Skeletal muscle tissue (tissue), 4 donors: ENCODE measurements around the gene GH2. TPM values are rescaled to one million over a fixed set of nuclear protein-coding genes. Genes with fewer than 3 reads are reported as not detected.
A peak's percentile ranks its signal among the peaks of the same experiment; 100 is the strongest.
"Not testable (repeated sequence)": the region's sequence is repeated elsewhere in the genome, so short reads cannot be mapped to it uniquely, and the experiment has no call there.

Experiments used
- H3K27ac ChIP-seq: one replicate; pipeline ENCODE4 v1.7.0; 2013; ENCODE audit warnings: mild to moderate bottlenecking, low read depth, low read length, inconsistent platforms
- H3K27me3 ChIP-seq, 3 donors: one replicate each; pipeline ENCODE4 v1.7.0; 2013; ENCODE audit warnings: low read length in 3 of 3; ENCODE audit not compliant: control insufficient read depth in 3 of 3, insufficient read depth in 3 of 3
- H3K36me3 ChIP-seq, 3 donors: one replicate each; pipeline ENCODE4 v1.7.0; 2013; ENCODE audit warnings: low read length in 3 of 3; ENCODE audit not compliant: control insufficient read depth in 3 of 3, insufficient read depth in 3 of 3
- H3K4me1 ChIP-seq, 3 donors: one replicate each; pipeline ENCODE4 v1.7.0; 2013; ENCODE audit warnings: low read length in 3 of 3, mild to moderate bottlenecking in 3 of 3; ENCODE audit not compliant: control insufficient read depth in 3 of 3, insufficient read depth in 3 of 3
- H3K4me3 ChIP-seq, 3 donors: one replicate each; pipeline ENCODE4 v1.7.0; 2013; ENCODE audit warnings: low read length in 3 of 3
- H3K9ac ChIP-seq, 3 donors: one replicate each; pipeline ENCODE4 v1.7.0; 2013; ENCODE audit warnings: low read length in 3 of 3, mild to moderate bottlenecking in 3 of 3, moderate library complexity in 2 of 3, low read depth in 1 of 3
- H3K9me3 ChIP-seq, 3 donors: one replicate each; pipeline ENCODE4 v1.7.0; 2013; ENCODE audit warnings: low read length in 3 of 3; ENCODE audit not compliant: control insufficient read depth in 3 of 3
- total RNA-seq: library from RNA; depleted of rRNA; stranded (reverse); fragments of >200 nt; gene quantifications from one replicate; pipeline ENCODE4 v1.2.3, GENCODE V29; 2014
- donor health status: Osteomylitis.

Gene GH2
- total RNA-seq, 1 donor from 2014 or later, result not detected

DNA sequence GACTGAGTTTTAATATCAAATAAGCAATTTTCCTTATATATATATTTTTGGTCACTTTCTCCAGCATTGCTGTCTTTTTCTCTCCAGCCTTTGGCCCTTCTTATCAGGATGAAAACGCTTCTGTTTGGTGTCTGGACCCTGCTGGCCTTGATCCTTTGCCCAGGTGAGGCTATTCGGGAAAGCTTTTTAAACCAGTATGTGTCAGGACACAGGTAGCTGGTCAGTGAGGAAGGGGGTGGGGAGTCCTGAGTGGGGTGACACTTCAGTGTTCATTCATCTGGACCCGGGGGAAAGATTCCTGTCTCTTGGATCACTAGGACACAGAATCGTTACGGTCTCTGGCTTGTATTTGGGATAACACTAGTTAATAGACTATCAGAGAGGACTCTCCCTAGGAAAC is 27.0 kb downstream of the GH2 start:
- Histone ChIP-seq H3K4me1 (peaks cover 0 to under 1% (median 0%) of the 10 kb centered on the region in 3 donors), H3K4me3 (no peak overlapping the region), H3K9ac (no peak overlapping the region), H3K36me3 (no peaks in the 10 kb centered on the region), H3K27me3 (no peaks in the 10 kb centered on the region), H3K27ac (no peak overlapping the region), H3K9me3 (no peaks in the 10 kb centered on the region)

DNA sequence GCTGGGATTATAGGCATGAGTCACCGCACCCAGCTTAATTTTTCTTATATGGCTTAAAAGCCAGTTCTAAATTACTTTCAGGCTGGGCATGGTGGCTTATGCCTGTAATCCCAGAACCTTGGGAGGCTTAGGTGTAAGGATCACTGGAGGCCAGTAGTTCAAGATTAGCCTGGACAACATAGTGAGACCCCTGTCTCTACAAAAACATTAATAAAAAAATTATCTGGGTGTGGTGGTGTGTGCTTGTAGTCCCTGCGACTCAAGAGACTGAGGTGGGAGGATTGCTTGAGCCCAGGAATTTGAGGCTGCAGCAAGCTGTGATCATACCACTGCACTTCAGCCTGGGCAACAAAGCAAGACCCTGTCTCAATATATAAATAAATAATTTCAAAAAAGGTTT is 28.5 kb downstream of the GH2 start:
- H3K27me3 ChIP-seq, result no peaks in the 10 kb centered on the region
- no peak overlapping the region for H3K9ac ChIP-seq
- no peak overlapping the region for H3K27ac ChIP-seq
- H3K4me3 ChIP-seq, result no peak overlapping the region
- H3K36me3 ChIP-seq, result no peaks in the 10 kb centered on the region
- H3K4me1 ChIP-seq, result peaks cover 6 to 12% (median 12%) of the 10 kb centered on the region in 3 donors
- H3K9me3 ChIP-seq, result no peaks in the 10 kb centered on the region

DNA sequence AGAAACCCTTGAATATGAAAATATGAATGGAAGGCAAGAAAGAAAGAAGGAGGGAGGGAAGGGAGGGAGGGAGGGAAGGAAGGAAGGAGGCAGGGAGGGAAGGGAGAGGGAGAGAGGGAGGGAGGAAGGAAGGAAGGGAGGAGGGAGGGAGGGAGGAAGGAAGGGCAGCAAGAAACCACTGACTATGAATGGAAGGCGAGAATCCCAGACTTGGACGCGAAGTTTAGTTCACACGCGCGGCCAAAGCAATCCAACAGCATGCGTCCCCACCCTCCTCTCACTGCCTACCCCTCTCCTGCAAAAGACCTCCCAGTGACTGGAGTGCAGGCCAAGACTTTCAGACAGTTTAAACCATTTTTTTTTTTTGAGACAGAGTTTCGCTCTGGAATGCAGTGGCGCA is 31.3 kb downstream of the GH2 start:
- H3K9me3 ChIP-seq, result no peaks in the 10 kb centered on the region
- H3K27me3 ChIP-seq, result no peaks in the 10 kb centered on the region
- peaks cover 6 to 13% (median 12%) of the 10 kb centered on the region in 3 donors for H3K4me1 ChIP-seq
- H3K27ac ChIP-seq, result no peak overlapping the region
- no peak overlapping the region for H3K9ac ChIP-seq
- no peaks in the 10 kb centered on the region for H3K36me3 ChIP-seq
- H3K4me3 ChIP-seq, result no peak overlapping the region

- Histone ChIP-seq H3K4me3 (peak overlapping the region; percentile 66 to 83 (median 75)), H3K27ac (peak overlapping the region; percentile 72), H3K9me3 (no peaks in the 10 kb centered on the region), H3K9ac (peak overlapping the region; percentile 66 to 83 (median 74)), H3K36me3 (no peaks in the 10 kb centered on the region), H3K4me1 (peaks cover 6 to 13% (median 12%) of the 10 kb centered on the region in 3 donors), H3K27me3 (no peaks in the 10 kb centered on the region)
These were observed 32.7 kb downstream of the GH2 start for GRCh38 chr17:63848834-63849689.

GRCh38 chr17:63847525-63848249 is 34.1 kb downstream of the GH2 start:
- no peak overlapping the region for H3K27ac ChIP-seq
- H3K36me3 ChIP-seq, result no peaks in the 10 kb centered on the region
- no peak overlapping the region for H3K4me3 ChIP-seq
- no peaks in the 10 kb centered on the region for H3K9me3 ChIP-seq
- peaks cover 12 to 18% (median 18%) of the 10 kb centered on the region in 3 donors for H3K4me1 ChIP-seq
- H3K9ac ChIP-seq, result no peak overlapping the region
- H3K27me3 ChIP-seq, result no peaks in the 10 kb centered on the region

GRCh38 chr17:63845509-63845908 is 36.2 kb downstream of the GH2 start:
- no peaks in the 10 kb centered on the region for H3K27me3 ChIP-seq
- H3K36me3 ChIP-seq, result no peaks in the 10 kb centered on the region
- H3K9me3 ChIP-seq, result no peaks in the 10 kb centered on the region

DNA sequence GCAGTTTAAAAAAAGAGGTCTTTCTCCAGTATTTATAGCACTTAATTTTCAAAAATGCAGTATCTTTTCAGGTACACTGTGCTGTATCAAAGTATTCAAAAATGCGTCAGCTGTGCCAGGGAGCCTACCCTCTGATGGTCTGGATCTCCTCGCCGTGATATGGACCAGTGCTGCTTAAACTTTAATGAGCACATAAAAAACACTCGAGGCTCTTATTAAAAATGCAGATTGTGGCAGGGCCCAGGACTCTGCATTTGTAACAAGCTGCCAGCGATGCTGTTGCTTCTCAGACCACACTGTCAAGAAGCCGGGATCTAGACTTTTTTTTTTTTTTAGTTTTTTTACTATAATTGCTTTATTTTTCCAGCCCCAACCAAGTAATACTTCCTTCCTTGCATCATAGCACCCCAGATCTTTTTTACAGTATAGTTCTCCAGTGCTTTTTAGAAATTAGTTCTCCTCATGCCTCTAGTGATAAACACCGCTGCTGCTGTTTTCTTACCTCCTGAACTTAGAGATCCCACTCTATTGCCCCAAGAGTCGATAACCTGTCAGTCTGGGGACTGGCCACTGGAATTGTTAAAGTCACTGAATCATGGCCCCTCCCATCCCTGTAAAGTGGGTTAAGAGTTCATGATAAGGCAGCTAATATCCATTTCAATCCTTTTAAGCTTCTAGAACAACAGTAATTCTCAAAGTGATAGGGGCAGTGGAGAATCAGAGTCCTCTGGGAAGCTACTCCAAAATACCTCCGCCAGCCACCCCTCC is 37.6 kb downstream of the GH2 start:
- H3K36me3 ChIP-seq, result no peaks in the 10 kb centered on the region
- H3K27me3 ChIP-seq, result no peaks in the 10 kb centered on the region
- H3K4me1 ChIP-seq, result peaks cover 38 to 42% (median 41%) of the 10 kb centered on the region in 3 donors
- H3K9me3 ChIP-seq, result no peaks in the 10 kb centered on the region
- peak overlapping the region in 2 of 3 donors; percentile 86 to 90 for H3K9ac ChIP-seq
- H3K27ac ChIP-seq, result peak overlapping the region; percentile 89
- peak overlapping the region in 2 of 3 donors; percentile 84 to 87 for H3K4me3 ChIP-seq

More at GRCh38 chr17:63845509-63845908, 36.2 kb downstream of the GH2 start:
- no peak overlapping the region for H3K4me3 ChIP-seq
- no peak overlapping the region for H3K27ac ChIP-seq
- no peak overlapping the region for H3K9ac ChIP-seq
- peaks cover 28 to 34% (median 32%) of the 10 kb centered on the region in 3 donors for H3K4me1 ChIP-seq

GRCh38 chr17:63843387-63843888 is 38.3 kb downstream of the GH2 start:
- H3K36me3 ChIP-seq, H3K27me3 ChIP-seq, H3K9me3 ChIP-seq: not testable (repeated sequence)
- Histone ChIP-seq H3K4me1 (peaks cover 40 to 43% (median 42%) of the 10 kb centered on the region in 3 donors), H3K4me3 (peak overlapping the region; percentile 84 to 91 (median 87)), H3K9ac (peak overlapping the region; percentile 79 to 90 (median 86)), H3K27ac (peak overlapping the region; percentile 89)

DNA sequence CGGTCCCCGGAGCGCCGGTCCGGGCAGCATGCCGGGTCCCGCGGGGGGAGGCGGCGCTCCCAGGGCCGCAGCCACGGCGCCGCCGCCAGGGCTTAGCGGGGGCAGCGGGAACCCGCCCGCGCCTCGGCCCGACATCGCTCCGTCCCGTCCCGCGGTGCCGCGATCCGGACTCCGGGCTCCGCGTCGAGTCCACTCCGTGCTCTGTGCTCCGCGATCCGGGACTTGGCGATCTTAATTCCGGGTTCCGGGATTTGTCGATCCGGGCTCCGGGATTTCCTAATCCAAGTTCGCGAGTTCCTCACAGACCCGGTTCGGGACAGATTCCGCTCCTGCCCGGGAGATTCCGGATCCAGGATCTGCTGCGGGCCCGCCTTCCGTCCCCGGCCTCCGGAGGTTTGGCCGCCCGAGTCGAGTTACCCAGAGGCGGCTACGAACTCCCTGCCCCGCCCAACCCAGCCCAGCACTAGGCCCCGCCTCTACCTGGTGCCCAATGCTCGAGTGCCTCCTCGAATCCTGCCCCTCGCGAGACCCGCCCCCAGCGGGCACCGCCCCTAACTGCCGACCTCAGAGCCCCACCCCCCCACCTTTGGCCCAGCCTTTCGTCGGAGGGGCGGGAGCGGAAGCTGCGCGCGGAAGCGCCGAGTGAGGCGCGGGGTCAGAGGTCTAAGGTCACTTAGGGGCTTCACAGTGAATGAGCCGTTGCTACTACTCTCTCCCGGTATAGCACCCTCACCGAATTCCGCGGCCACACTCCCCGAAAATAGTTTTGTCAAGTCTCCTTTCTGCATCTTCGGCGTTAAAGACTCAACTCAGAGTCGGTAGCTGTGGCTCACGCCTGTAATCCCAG is 39.0 kb downstream of the GH2 start, which contains the start of gene SMARCD2:
TSS of gene SMARCD2 (minus strand) at position 146 of the 847 bp plus-strand sequence. CDS start at position 135, 11 bp downstream.
- H3K27me3 ChIP-seq, result no peaks in the 10 kb centered on the region
- H3K27ac ChIP-seq, result peak within 1 kb of the TSS; percentile 89
- peak within 1 kb of the TSS; percentile 91 to 97 (median 93) for H3K9ac ChIP-seq
- H3K36me3 ChIP-seq, result no peaks in the 10 kb centered on the region
- H3K4me1 ChIP-seq, result peaks cover 45 to 48% (median 47%) of the 10 kb centered on the region in 3 donors
- H3K9me3 ChIP-seq, result no peaks in the 10 kb centered on the region
- H3K4me3 ChIP-seq, result peak within 1 kb of the TSS; percentile 87 to 91 (median 90)
